WTC11 (cell line): ENCODE data around the gene KLHL40. TPM values are rescaled to one million over a fixed set of nuclear protein-coding genes. Genes with fewer than 3 reads are reported as not detected.

ENCODE experiments used
- ATAC-seq: fragments of 200-7000 bp; cut with Tn5 transposase; 2 replicates; pipeline ENCODE4 v1.10.0; 2021; ENCODE audit warnings: mild to moderate bottlenecking, moderate library complexity
- CTCF ChIA-PET: fragments of 300-600 bp; sonication (Branson Sonifier 250); formaldehyde crosslinking; loops from one replicate; lab custom pipeline; 2021; ENCODE audit warnings: antibody characterized with exemption; lab: Charles Lee
- POLR2A ChIA-PET: fragments of 350-600 bp; sonication (Branson Sonifier 250); formaldehyde crosslinking; loops from one replicate; lab custom pipeline; 2021; ENCODE audit warnings: antibody characterized with exemption; lab: Charles Lee
- DNase-seq: peaks from one replicate; pipeline ENCODE4 v3.0.0; 2021; ENCODE audit warnings: low spot score
- H3K27ac Mint-ChIP-seq: 2 replicates; pipeline ENCODE4 v1.8.0; 2021; ENCODE audit warnings: mixed read lengths
- H3K27me3 Mint-ChIP-seq: 2 replicates; pipeline ENCODE4 v1.8.0; 2021; ENCODE audit warnings: low read depth, mild to moderate bottlenecking, moderate library complexity, mixed read lengths
- H3K36me3 Mint-ChIP-seq: 2 replicates; pipeline ENCODE4 v1.8.0; 2021; ENCODE audit warnings: mixed read lengths
- H3K4me1 Mint-ChIP-seq: 2 replicates; pipeline ENCODE4 v1.8.0; 2022; ENCODE audit warnings: mixed read lengths
- H3K4me3 Mint-ChIP-seq: 2 replicates; pipeline ENCODE4 v1.8.0; 2021; ENCODE audit warnings: mild to moderate bottlenecking, moderate library complexity, mixed read lengths
- H3K9me3 Mint-ChIP-seq: 2 replicates; pipeline ENCODE4 v1.8.0; 2021; ENCODE audit warnings: mixed read lengths
- AFF4 ChIP-seq: sonication (generic); formaldehyde crosslinking; IDR thresholded peaks from 2 replicates; pipeline ENCODE4 v1.8.1; 2023; ENCODE audit warnings: mild to moderate bottlenecking, missing genetic modification reagents, borderline replicate concordance
- ATF3 ChIP-seq: sonication (generic); formaldehyde crosslinking; conservative IDR thresholded peaks from 2 replicates; pipeline ENCODE4 v1.8.1; 2022; ENCODE audit warnings: mild to moderate bottlenecking, missing genetic modification reagents
- ATF6 ChIP-seq: sonication (generic); formaldehyde crosslinking; IDR thresholded peaks from 2 replicates; pipeline ENCODE4 v1.8.1; 2023; ENCODE audit warnings: mild to moderate bottlenecking, missing genetic modification reagents
- E2F5 ChIP-seq: sonication (generic); formaldehyde crosslinking; IDR thresholded peaks from 2 replicates; pipeline ENCODE4 v1.8.1; 2022; ENCODE audit warnings: mild to moderate bottlenecking, moderate library complexity, missing genetic modification reagents
- GABPB1 ChIP-seq: sonication (generic); formaldehyde crosslinking; IDR thresholded peaks from 2 replicates; pipeline ENCODE4 v1.8.1; 2023; ENCODE audit warnings: mild to moderate bottlenecking, missing genetic modification reagents
- GRHL2 ChIP-seq: fragments of 250-450 bp; sonication (Bioruptor Pico); IDR thresholded peaks from 2 replicates; pipeline ENCODE4 v1.8.0; 2022; ENCODE audit warnings: mild to moderate bottlenecking, moderate library complexity; ENCODE audit not compliant: insufficient replicate concordance, severe bottlenecking
- GTF2I ChIP-seq: fragments of 250-450 bp; sonication (Bioruptor Pico); conservative IDR thresholded peaks from 2 replicates; pipeline ENCODE4 v1.4.0; 2021; ENCODE audit warnings: mild to moderate bottlenecking
- JAZF1 ChIP-seq: fragments of 250-450 bp; sonication (Bioruptor Pico); IDR thresholded peaks from 2 replicates; pipeline ENCODE4 v1.9.0; 2021; ENCODE audit warnings: moderate library complexity, mild to moderate bottlenecking, inconsistent platforms
- JUN ChIP-seq: sonication (generic); formaldehyde crosslinking; IDR thresholded peaks from 2 replicates; pipeline ENCODE4 v1.8.0; 2023; ENCODE audit warnings: mild to moderate bottlenecking, missing genetic modification reagents
- MAX ChIP-seq: sonication (generic); formaldehyde crosslinking; IDR thresholded peaks from 2 replicates; pipeline ENCODE4 v1.8.0; 2022; ENCODE audit warnings: mild to moderate bottlenecking, missing genetic modification reagents
- MYBL2 ChIP-seq: sonication (generic); formaldehyde crosslinking; IDR thresholded peaks from 2 replicates; pipeline ENCODE4 v1.8.1; 2023; ENCODE audit warnings: mild to moderate bottlenecking, moderate library complexity, missing genetic modification reagents
- PRRX2 ChIP-seq: fragments of 250-450 bp; sonication (Bioruptor Pico); IDR thresholded peaks from 2 replicates; pipeline ENCODE4 v1.8.0; 2021; ENCODE audit warnings: mild to moderate bottlenecking
- SOX15 ChIP-seq: fragments of 250-450 bp; sonication (Bioruptor Pico); IDR thresholded peaks from 2 replicates; pipeline ENCODE4 v1.9.0; 2021; ENCODE audit warnings: mild to moderate bottlenecking
- STAT6 ChIP-seq: sonication (generic); formaldehyde crosslinking; conservative IDR thresholded peaks from 2 replicates; pipeline ENCODE4 v1.8.1; 2023; ENCODE audit warnings: mild to moderate bottlenecking, low read depth, missing genetic modification reagents, moderate library complexity
- ZBTB43 ChIP-seq: sonication (generic); formaldehyde crosslinking; IDR thresholded peaks from 2 replicates; pipeline ENCODE4 v1.8.1; 2023; ENCODE audit warnings: mild to moderate bottlenecking, missing genetic modification reagents
- ZNF232 ChIP-seq: sonication (generic); formaldehyde crosslinking; IDR thresholded peaks from 2 replicates; pipeline ENCODE4 v1.8.0; 2022; ENCODE audit warnings: mild to moderate bottlenecking, missing genetic modification reagents
- ZNF423 ChIP-seq: fragments of 250-450 bp; sonication (Bioruptor Pico); IDR thresholded peaks from 2 replicates; pipeline ENCODE4 v2.1.2; 2022; ENCODE audit warnings: mild to moderate bottlenecking, moderate library complexity
- ZNF425 ChIP-seq: fragments of 250-450 bp; sonication (Bioruptor Pico); conservative IDR thresholded peaks from 2 replicates; pipeline ENCODE4 v1.9.0; 2021; ENCODE audit warnings: mild to moderate bottlenecking
- ZSCAN18 ChIP-seq: fragments of 250-450 bp; sonication (Bioruptor Pico); IDR thresholded peaks from 2 replicates; pipeline ENCODE4 v2.1.2; 2022; ENCODE audit warnings: mild to moderate bottlenecking, moderate library complexity
- total RNA-seq: library from RNA; stranded (reverse); gene quantifications from 3 replicates; pipeline ENCODE4 v1.2.3, GENCODE V29; 2021

Gene KLHL40
- total RNA-seq, 1 experiment from 2014 or later = not detected

- TF ChIP-seq ATF6 (CRISPR knock-in tag) = no peak
- TF ChIP-seq ZBTB43 (CRISPR knock-in tag) = no peak
- no peak for TF ChIP-seq ZNF232
- TF ChIP-seq GABPB1 (CRISPR knock-in tag) = no peak
- no peak for TF ChIP-seq ATF3 (CRISPR knock-in tag)
- no peak for TF ChIP-seq JUN (CRISPR knock-in tag)
- no peak for TF ChIP-seq MAX (CRISPR knock-in tag)
- no peak for TF ChIP-seq E2F5
- no peak for TF ChIP-seq ZNF425 (CRISPR knock-in tag)
Measured at GRCh38 chr3:42712344-42712648, 27.0 kb downstream of the KLHL40 start (continued).

GRCh38 chr3:42712688-42713372 is 27.5 kb downstream of the KLHL40 start:
- ChIA-PET CTCF (interaction anchor here (0.5 to 2.4 kb wide), 9 partner anchors 14 to 481 kb away, joined by 3 to 12 read pairs (median 4); no protein-coding TSS in a partner anchor), POLR2A (no interaction called here)
- H3K4me1 Mint-ChIP-seq = no peaks in the 10 kb centered on the region
- DNase-seq (no peak), ATAC-seq (no peak)
- no peak overlapping the region for H3K4me3 Mint-ChIP-seq
- H3K27me3 Mint-ChIP-seq = no peaks in the 10 kb centered on the region
- no peaks in the 10 kb centered on the region for H3K9me3 Mint-ChIP-seq
- H3K27ac Mint-ChIP-seq = no peak overlapping the region
- TF ChIP-seq ZNF423 (CRISPR knock-in tag) (no peak), PRRX2 (CRISPR knock-in tag) (no peak), ZNF232 (no peak), SOX15 (CRISPR knock-in tag) (no peak), GRHL2 (no peak), ZSCAN18 (no peak), MYBL2 (CRISPR knock-in tag) (no peak), JAZF1 (CRISPR knock-in tag) (no peak)
- no peaks in the 10 kb centered on the region for H3K36me3 Mint-ChIP-seq

- ATAC-seq (no peak), DNase-seq (no peak)
- Mint-ChIP-seq H3K4me3 (no peak overlapping the region), H3K9me3 (no peaks in the 10 kb centered on the region), H3K36me3 (no peaks in the 10 kb centered on the region), H3K4me1 (no peaks in the 10 kb centered on the region), H3K27me3 (no peaks in the 10 kb centered on the region), H3K27ac (no peak overlapping the region)
- POLR2A ChIA-PET = no interaction called here
- CTCF ChIA-PET = no interaction called here
- TF ChIP-seq GTF2I (CRISPR knock-in tag) (no peak), STAT6 (CRISPR knock-in tag) (no peak), AFF4 (CRISPR knock-in tag) (no peak)
Measured at GRCh38 chr3:42713747-42714146, 28.4 kb downstream of the KLHL40 start.
